ENCODE results near the gene XRCC3.
A peak's percentile ranks its signal among the peaks of the same experiment; 100 is the strongest.

The XRCC3 gene

DNA sequence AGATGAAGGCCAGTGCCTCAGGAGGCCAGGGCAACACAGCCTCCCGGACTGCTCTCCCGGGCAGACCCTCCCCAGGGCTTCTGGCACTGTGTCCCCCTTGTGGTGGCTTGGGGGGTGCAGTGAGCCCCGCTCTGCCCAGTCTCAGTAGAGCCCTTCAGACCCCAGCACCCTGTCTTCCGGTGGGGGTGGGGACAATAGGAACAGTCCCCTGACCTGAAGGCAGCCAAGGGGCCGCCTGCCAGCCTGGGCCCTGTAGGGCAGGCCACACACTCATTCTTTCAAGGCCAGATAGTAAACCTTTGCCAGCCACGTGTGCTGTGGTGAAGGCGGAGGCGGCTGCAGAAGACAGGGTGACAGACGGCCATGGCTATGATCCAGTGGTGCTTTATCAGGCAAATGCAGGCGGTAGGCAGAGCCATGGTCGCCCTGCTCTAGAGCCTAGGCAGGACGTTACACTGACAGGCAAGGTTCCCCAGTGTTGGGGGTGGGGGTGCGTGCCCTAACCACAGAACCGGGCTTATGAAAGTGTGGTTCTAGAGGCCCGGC lies 15.3 kb upstream of the XRCC3 start:
- TF ChIP-seq CTCF (IDR thresholded peaks at IDR 0.05; ENCODE audit: borderline replicate concordance, insufficient read depth, low read depth, low read length) = peak; percentile 28; the same call in 1 of the 2 replicates
- no peak overlapping the region for H3K4me3 ChIP-seq (ENCODE audit: low read depth, low read length)

- H3K4me3 ChIP-seq (ENCODE audit: low read depth, low read length) = no peak overlapping the region
- TF ChIP-seq CTCF (IDR thresholded peaks at IDR 0.05; ENCODE audit: borderline replicate concordance, insufficient read depth, low read depth, low read length) = no peak
Observed at GRCh38 chr14:103729496-103730448, 14.5 kb upstream of the XRCC3 start.

GRCh38 chr14:103728721-103729120 lies 13.5 kb upstream of the XRCC3 start:
- no peak for TF ChIP-seq CTCF (IDR thresholded peaks at IDR 0.05; ENCODE audit: borderline replicate concordance, insufficient read depth, low read depth, low read length)
- H3K4me3 ChIP-seq (ENCODE audit: low read depth, low read length) = no peak overlapping the region

- no peak for TF ChIP-seq CTCF (IDR thresholded peaks at IDR 0.05; ENCODE audit: borderline replicate concordance, insufficient read depth, low read depth, low read length)
Observed at GRCh38 chr14:103728141-103728540, 12.9 kb upstream of the XRCC3 start.

GRCh38 chr14:103727313-103727980 lies 12.2 kb upstream of the XRCC3 start:
- H3K4me3 ChIP-seq (ENCODE audit: low read depth, low read length) = no peak overlapping the region
- TF ChIP-seq CTCF (IDR thresholded peaks at IDR 0.05; ENCODE audit: borderline replicate concordance, insufficient read depth, low read depth, low read length) = no peak

More at GRCh38 chr14:103728141-103728540, 12.9 kb upstream of the XRCC3 start:
- H3K4me3 ChIP-seq (ENCODE audit: low read depth, low read length) = no peak overlapping the region

- no peak overlapping the region for H3K4me3 ChIP-seq (ENCODE audit: low read depth, low read length)
- no peak for TF ChIP-seq CTCF (IDR thresholded peaks at IDR 0.05; ENCODE audit: borderline replicate concordance, insufficient read depth, low read depth, low read length)
Observed at GRCh38 chr14:103726474-103726873, 11.2 kb upstream of the XRCC3 start.

Measured in GM12875 (cell line).